ENCODE results near the gene HEG1.
"Not testable (repeated sequence)": the region's sequence is repeated elsewhere in the genome, so short reads cannot be mapped to it uniquely, and the experiment has no call there.

HEG1 gene, protein sequence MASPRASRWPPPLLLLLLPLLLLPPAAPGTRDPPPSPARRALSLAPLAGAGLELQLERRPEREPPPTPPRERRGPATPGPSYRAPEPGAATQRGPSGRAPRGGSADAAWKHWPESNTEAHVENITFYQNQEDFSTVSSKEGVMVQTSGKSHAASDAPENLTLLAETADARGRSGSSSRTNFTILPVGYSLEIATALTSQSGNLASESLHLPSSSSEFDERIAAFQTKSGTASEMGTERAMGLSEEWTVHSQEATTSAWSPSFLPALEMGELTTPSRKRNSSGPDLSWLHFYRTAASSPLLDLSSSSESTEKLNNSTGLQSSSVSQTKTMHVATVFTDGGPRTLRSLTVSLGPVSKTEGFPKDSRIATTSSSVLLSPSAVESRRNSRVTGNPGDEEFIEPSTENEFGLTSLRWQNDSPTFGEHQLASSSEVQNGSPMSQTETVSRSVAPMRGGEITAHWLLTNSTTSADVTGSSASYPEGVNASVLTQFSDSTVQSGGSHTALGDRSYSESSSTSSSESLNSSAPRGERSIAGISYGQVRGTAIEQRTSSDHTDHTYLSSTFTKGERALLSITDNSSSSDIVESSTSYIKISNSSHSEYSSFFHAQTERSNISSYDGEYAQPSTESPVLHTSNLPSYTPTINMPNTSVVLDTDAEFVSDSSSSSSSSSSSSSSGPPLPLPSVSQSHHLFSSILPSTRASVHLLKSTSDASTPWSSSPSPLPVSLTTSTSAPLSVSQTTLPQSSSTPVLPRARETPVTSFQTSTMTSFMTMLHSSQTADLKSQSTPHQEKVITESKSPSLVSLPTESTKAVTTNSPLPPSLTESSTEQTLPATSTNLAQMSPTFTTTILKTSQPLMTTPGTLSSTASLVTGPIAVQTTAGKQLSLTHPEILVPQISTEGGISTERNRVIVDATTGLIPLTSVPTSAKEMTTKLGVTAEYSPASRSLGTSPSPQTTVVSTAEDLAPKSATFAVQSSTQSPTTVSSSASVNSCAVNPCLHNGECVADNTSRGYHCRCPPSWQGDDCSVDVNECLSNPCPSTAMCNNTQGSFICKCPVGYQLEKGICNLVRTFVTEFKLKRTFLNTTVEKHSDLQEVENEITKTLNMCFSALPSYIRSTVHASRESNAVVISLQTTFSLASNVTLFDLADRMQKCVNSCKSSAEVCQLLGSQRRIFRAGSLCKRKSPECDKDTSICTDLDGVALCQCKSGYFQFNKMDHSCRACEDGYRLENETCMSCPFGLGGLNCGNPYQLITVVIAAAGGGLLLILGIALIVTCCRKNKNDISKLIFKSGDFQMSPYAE (N-terminal part only)

GRCh38 chr3:125055913-125056745 is at the start of gene HEG1:
TSS of gene HEG1 (minus strand) at chr3:125055997. CDS start at chr3:125055890, 107 bp downstream.
- no peak for DNase-seq (ENCODE audit: low read depth)

- no peak for DNase-seq (ENCODE audit: low read depth)
Observed at GRCh38 chr3:125105116-125105515, 49.3 kb upstream of the HEG1 start.

DNA sequence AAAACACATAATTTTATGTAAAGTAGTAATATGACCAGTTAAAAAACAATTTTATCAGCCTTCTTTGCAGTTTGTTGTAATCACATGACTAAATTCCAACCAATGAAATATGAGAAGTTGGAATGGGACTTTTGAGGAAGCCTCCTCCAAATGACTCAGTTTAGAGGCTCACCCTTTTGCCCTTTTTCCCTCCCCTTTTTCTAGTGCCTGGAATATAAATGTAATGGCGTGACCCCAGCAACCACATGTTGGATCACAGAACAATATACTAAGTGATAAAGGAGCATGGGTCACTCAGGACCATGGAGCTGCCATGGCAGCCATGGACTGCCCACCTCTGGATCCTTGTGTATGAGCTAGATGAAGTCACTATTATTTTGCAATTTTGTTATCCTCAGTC is 48.8 kb upstream of the HEG1 start:
- DNase-seq (ENCODE audit: low read depth), result no peak

DNA sequence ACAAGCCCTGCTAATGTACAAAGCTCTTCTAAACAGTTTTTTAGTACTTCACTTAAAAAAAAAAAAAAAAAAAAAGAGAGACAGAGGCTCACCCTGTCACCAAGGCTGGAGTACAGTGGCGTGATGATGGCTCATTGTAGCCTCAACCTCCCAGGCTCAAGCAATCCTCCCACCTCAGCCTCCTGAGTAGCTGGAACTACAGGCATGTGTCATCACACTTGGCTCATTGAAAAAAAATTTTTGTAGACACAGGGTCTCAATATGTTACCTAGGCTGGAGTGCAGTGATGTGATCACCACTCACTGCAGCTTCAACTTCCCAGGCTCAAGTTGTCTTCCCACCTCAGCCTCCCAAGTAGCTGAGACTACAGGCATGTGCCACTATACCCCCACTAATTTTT is 47.6 kb upstream of the HEG1 start:
- DNase-seq (ENCODE audit: low read depth), result no peak

DNA sequence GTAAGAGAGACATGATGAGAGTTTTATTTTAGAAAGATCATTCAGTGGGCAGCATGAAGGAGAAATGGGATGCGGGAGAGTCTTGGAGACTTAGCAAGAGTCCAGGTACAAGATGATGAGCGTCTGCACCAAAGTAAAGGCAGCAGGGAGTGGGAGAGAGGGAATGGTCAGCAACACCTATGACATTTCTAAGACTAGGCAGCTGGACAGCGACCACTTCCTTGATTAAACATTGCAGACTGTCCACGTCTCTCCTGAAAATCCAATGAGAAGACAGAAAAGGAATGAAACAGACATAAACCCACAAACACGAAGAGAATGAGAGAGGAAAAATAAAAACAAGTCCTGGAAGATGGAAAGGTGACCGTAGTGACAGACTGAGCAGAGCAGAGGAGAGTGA is 46.7 kb upstream of the HEG1 start:
- no peak for DNase-seq (ENCODE audit: low read depth)

DNA sequence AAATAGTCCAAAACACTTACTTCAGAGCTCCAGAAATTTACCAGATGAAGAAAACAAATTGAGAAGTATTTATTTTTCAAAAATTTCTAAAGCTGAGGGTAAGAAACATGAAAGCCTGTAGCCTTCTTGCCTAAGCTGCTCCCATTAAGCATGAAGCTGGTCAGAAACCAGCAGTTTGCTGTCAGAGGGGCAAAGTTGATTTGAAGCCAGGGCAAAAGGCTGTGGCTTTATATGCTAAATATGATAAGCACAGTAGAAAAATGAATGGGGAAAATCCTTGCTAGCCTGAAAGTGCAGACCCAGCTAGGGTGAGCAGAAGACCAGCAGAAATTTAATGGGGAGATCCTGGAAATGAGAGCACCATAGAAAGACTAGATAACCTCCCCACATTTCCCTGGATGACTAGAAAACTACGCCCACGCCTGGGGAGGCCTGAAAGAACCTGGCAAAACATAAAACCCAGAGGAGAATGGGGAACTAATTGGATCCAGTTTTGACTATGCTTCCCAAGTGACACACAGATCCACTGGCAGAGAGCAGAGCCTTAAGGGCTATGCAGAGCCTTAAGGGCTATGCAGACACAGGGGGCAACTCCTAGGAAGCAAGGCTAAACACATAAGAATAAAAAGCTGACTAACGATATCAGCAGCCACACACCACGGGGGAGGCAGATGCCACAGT is 43.0 kb upstream of the HEG1 start:
- no peak for DNase-seq (ENCODE audit: low read depth)

GRCh38 chr3:125090649-125091048 is 34.9 kb upstream of the HEG1 start:
- no peak for DNase-seq (ENCODE audit: low read depth)

DNA sequence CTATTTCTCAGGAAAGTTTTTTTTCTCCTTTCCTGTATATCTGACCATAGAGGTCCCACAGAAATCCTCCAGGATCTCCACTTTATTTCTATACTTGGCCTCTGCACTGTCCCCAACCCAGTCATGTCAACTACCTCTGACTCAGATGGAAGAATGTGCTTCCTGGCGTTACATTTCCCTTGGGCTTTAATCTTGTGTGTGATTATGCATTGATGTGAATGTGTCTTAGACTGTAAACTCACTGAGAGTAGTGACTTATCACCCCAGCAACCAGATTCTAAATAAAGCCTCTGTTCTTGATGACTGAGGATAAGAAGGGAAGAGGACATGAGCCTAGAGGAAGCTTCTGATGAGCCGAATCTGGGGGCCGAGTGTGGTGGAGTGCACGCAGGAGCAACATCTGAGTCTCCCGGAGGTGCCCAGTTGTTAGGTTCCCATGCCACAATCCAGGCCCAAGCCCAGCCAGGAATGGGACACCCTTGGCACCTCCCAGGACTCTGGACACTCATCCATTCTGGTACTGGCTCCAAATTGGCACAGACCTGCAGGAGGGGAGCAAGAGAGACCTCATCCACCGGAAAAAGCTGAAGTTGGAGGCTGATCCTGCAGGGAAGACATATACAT is 32.1 kb upstream of the HEG1 start:
- DNase-seq (ENCODE audit: low read depth), result no peak

- no peak for DNase-seq (ENCODE audit: low read depth)
Observed at GRCh38 chr3:125085166-125085565, 29.4 kb upstream of the HEG1 start.

DNA sequence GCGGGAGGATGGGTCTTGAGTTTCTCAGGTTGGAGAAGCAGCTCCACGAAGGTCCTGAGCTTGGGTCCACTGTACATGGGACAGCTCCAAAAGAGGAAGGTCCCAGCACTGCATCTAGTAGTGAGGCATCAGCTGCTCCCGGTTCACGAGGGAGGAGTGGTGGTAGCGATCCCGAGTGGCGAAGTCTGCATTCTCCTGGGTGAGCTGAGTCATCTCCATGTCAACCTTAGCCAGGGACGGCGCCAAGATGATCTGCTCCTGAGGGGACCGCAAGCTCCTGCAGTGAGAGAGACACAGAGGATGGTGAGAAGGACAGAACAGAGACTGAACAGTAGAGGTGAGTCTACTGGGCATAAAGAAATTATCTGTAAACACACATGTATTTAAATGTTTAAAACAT is 28.0 kb upstream of the HEG1 start:
- DNase-seq (ENCODE audit: low read depth), result no peak

GRCh38 chr3:125082339-125082738 is 26.5 kb upstream of the HEG1 start:
- DNase-seq (ENCODE audit: low read depth), result not testable (repeated sequence)

DNA sequence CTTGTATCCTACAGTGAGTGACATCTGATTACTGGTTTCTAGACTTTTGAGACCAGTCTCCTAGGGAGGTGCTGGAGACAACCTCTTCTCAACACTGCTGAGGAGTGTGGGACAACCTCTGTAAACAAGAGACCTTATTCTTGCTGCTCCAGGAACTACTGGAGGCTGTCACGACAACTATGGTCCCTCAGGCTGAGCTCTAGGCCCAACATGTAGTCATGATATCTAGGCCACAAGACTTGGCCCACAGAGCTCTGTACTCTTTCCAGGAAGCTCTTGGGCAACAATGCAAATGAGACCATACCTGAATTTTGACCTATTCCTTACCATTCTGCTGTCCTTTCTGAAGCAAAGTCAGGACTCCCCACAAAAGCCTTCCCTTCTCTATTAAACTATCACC is 24.3 kb upstream of the HEG1 start:
- DNase-seq (ENCODE audit: low read depth), result no peak

- DNase-seq (ENCODE audit: low read depth), result no peak
Observed at GRCh38 chr3:125079675-125080045, 23.9 kb upstream of the HEG1 start.

- DNase-seq (ENCODE audit: low read depth), result no peak
Observed at GRCh38 chr3:125078951-125079674, 23.3 kb upstream of the HEG1 start.

GRCh38 chr3:125077864-125078263 is 22.1 kb upstream of the HEG1 start:
- no peak for DNase-seq (ENCODE audit: low read depth)

DNA sequence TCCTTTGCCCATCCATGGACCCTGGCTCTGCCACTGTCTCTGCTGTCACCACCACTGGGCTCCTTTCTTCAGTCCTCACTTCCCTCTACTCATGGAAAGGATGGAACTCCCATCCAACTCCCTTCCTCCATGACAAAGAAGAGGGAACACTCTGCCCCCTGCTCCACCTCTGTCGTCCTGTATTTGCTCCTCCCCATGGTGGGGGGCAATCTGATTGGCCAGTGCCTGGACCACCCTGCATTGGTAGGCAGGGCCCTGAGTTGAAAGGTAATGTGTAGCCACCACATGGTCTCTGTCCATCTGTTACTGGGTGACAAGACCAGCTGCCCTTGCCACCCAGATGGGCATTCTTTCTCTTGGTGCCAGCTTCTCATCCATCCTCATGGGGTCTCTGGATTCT is 20.7 kb upstream of the HEG1 start:
- DNase-seq (ENCODE audit: low read depth), result no peak

GRCh38 chr3:125075738-125076137 is 19.9 kb upstream of the HEG1 start:
- no peak for DNase-seq (ENCODE audit: low read depth)

- DNase-seq (ENCODE audit: low read depth), result no peak
Observed at GRCh38 chr3:125073390-125073905, 17.7 kb upstream of the HEG1 start.

DNA sequence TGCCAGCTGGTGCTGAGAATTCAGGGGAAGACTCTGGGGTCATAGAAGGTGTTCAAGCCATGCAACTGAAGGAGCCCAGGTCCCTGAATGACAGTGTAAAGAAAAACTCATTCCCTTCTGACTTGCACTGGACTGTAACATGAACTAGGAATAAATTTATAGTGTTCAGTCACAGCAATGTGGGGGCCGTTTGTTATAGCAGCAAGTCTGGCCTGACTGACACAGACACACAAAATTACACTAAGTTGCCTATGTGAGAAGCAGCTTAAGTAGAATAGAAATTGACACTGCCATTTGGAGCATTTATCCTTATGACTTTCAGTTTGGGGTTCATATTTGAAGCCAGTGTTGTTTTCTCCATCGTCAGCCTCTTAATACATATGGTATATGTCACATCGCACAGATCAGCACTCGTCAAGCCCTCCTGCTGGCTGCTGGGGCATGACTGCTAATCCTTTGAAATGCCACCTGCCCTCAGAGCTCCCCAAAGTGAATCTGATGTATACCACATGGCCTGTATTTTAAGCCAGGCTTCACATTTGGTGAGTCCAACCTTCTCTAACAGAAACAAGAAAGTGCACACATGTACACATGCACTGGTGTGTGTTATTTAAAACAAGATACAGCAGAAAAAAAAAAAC is 17.1 kb upstream of the HEG1 start:
- no peak for DNase-seq (ENCODE audit: low read depth)
